ENCODE results near the gene AXDND1. TPM values are rescaled to one million over a fixed set of nuclear protein-coding genes. Genes with fewer than 3 reads are reported as not detected.
"Not testable (repeated sequence)": the region's sequence is repeated elsewhere in the genome, so short reads cannot be mapped to it uniquely, and the experiment has no call there.

AXDND1 gene
- total and polyA plus RNA-seq, 9 donors = 0.07 to 4.1 (median 0.17) TPM; not detected in 3

- no peak for TF ChIP-seq CTCF (IDR thresholded peaks at IDR 0.05)
- TF ChIP-seq POLR2A (IDR thresholded peaks at IDR 0.05) = no peak
- no peak for TF ChIP-seq EP300 (IDR thresholded peaks at IDR 0.05)
- Histone ChIP-seq H3K27ac (no peak overlapping the region), H3K9me3 (no peaks in the 10 kb centered on the region), H3K27me3 (no peaks in the 10 kb centered on the region), H3K4me1 (ENCODE audit: insufficient read depth) (no peaks in the 10 kb centered on the region), H3K36me3 (no peaks in the 10 kb centered on the region), H3K4me3 (no peak overlapping the region)
- no peak for DNase-seq
- intact Hi-C loops (cut with DNase I) = no loop called here
- 81 to 90% (median 89%) methylated on average over 3 of the region's 3 CpGs for WGBS, 3 donors
These were observed 81.7 kb downstream of the AXDND1 start for GRCh38 chr1:179447489-179447888.

GRCh38 chr1:179448437-179449149 is 82.8 kb downstream of the AXDND1 start:
- H3K4me1 ChIP-seq (ENCODE audit: insufficient read depth) = no peaks in the 10 kb centered on the region
- DNase-seq = no peak
- H3K9me3 ChIP-seq = no peaks in the 10 kb centered on the region
- no peak overlapping the region for H3K4me3 ChIP-seq
- intact Hi-C loops (cut with DNase I) = no loop called here
- H3K27me3 ChIP-seq = no peaks in the 10 kb centered on the region
- no peak overlapping the region for H3K27ac ChIP-seq
- 65 to 78% (median 74%) methylated on average over 14 of the region's 14 CpGs for WGBS, 3 donors
- H3K36me3 ChIP-seq = no peaks in the 10 kb centered on the region
- TF ChIP-seq EP300 (IDR thresholded peaks at IDR 0.05) (no peak), CTCF (IDR thresholded peaks at IDR 0.05) (no peak), POLR2A (IDR thresholded peaks at IDR 0.05) (no peak)

GRCh38 chr1:179459606-179460206 is 93.9 kb downstream of the AXDND1 start:
- H3K4me3 ChIP-seq; H3K9me3 ChIP-seq; H3K36me3 ChIP-seq; H3K27me3 ChIP-seq; DNase-seq; H3K4me1 ChIP-seq (ENCODE audit: insufficient read depth); intact Hi-C loops (cut with DNase I); H3K27ac ChIP-seq: not testable (repeated sequence)
- 83 to 89% (median 88%) methylated on average over 2 of the region's 2 CpGs for WGBS, 3 donors

- H3K4me1 ChIP-seq (ENCODE audit: insufficient read depth); H3K9me3 ChIP-seq; H3K36me3 ChIP-seq; H3K27ac ChIP-seq; DNase-seq; intact Hi-C loops (cut with DNase I); H3K27me3 ChIP-seq; H3K4me3 ChIP-seq: not testable (repeated sequence)
- 89 to 95% (median 92%) methylated on average over 11 of the region's 11 CpGs for WGBS, 3 donors
These were observed 99.9 kb downstream of the AXDND1 start for GRCh38 chr1:179465661-179466060.

- no peak for DNase-seq
- Histone ChIP-seq H3K36me3 (no peaks in the 10 kb centered on the region), H3K4me1 (ENCODE audit: insufficient read depth) (no peaks in the 10 kb centered on the region), H3K27me3 (no peaks in the 10 kb centered on the region), H3K9me3 (peaks cover 0 to 6% of the 10 kb centered on the region in 2 donors), H3K4me3 (no peak overlapping the region), H3K27ac (no peak overlapping the region)
- TF ChIP-seq EP300 (IDR thresholded peaks at IDR 0.05) (no peak), POLR2A (IDR thresholded peaks at IDR 0.05) (no peak), CTCF (IDR thresholded peaks at IDR 0.05) (no peak)
- intact Hi-C loops (cut with DNase I) = no loop called here
- 60 to 84% (median 66%) methylated on average over 3 of the region's 3 CpGs for WGBS, 3 donors
These were observed 108.9 kb downstream of the AXDND1 start for GRCh38 chr1:179474713-179475112.

Data from ovary (tissue), 9 donors.